GM18511 (cell line): ENCODE results near the gene SYNE3.

Experiments
- ATAC-seq: cut with Tn5 transposase; IDR thresholded peaks from one replicate; pipeline ENCODE4 v1.9.1; 2021; ENCODE audit warnings: mild to moderate bottlenecking, moderate library complexity; ENCODE audit not compliant: unreplicated experiment

The SYNE3 gene, protein sequence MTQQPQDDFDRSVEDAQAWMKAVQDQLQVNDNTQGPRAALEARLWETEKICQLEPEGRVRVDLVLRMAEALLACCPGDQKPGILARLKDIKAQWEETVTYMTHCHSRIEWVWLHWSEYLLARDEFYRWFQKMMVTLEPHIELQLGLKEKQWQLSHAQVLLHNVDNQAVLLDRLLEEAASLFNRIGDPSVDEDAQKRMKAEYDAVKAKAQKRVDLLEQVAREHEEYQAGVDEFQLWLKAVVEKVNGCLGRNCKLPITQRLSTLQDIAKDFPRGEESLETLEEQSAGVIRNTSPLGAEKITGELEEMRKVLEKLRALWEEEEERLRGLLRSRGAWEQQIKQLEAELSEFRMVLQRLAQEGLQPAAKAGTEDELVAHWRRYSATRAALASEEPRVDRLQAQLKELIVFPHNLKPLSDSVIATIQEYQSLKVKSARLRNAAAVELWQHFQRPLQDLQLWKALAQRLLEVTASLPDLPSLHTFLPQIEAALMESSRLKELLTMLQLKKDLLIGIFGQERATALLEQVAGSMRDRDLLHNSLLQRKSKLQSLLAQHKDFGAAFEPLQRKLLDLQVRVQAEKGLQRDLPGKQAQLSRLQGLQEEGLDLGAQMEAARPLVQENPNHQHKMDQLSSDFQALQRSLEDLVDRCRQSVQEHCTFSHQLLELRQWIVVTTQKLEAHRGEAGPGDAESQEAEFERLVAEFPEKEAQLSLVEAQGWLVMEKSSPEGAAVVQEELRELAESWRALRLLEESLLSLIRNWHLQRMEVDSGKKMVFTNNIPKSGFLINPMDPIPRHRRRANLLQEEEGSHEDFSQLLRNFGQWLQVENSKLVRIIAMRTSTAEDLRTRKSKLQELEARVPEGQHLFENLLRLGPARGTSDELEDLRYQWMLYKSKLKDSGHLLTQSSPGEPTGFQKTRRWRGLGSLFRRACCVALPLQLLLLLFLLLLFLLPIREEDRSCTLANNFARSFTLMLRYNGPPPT

DNA sequence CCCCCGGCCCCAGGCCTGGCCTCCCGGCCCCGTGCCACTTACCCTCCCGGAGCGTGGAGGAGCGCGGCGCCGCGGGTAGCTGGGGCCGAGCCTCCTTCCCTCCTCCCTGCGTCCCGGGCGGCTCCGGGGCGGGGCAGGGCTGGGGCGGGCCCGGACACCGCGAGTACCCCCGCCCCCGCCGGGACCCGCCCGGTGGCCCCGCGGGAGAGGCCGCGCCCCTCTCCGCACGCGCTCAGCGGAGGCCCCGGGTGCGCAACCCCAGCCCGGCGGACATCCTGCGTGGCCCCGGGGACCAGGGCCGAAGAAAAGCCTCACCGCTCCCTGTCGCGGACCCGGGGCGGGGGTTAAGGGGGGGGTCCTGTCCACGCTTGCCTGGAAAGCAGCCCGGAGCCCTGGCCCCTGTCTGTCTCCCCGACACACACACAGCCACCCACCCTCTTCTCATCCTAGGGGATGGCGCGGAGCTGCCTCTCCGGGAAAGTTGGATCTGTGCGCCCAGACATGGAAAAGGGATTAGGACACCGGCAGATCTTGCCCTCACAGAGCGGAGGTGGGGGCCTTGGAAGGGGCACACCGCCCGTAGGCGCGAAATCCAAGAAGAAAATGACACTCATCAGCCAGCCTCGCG, at the start of gene SYNE3:
TSS of gene SYNE3 (minus strand) at position 97 of the 628 bp plus-strand sequence. CDS start 40,829 bp downstream, outside the sequence.
- ATAC-seq: peak; percentile 48

DNA sequence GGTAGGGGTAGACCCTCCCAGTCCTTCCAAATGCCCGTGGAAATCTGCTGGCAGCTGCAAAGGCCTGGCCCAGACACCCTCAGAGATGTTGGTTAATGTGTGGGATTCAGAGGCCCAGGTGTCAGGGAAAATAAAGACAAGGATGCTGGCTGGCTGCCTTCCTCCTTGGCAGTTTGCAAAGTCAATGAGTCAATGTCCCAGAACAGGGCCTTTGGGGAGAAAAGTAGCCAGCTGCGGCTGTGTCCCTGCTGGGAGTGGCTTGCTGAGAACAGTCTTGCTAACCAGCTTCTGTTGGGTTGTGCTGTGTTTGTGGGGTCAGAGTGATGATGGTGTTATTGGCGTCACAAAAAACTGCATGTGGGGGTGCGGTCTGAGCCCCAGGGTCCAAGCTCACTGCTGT, 47.6 kb upstream of the SYNE3 start:
- no peak for ATAC-seq

DNA sequence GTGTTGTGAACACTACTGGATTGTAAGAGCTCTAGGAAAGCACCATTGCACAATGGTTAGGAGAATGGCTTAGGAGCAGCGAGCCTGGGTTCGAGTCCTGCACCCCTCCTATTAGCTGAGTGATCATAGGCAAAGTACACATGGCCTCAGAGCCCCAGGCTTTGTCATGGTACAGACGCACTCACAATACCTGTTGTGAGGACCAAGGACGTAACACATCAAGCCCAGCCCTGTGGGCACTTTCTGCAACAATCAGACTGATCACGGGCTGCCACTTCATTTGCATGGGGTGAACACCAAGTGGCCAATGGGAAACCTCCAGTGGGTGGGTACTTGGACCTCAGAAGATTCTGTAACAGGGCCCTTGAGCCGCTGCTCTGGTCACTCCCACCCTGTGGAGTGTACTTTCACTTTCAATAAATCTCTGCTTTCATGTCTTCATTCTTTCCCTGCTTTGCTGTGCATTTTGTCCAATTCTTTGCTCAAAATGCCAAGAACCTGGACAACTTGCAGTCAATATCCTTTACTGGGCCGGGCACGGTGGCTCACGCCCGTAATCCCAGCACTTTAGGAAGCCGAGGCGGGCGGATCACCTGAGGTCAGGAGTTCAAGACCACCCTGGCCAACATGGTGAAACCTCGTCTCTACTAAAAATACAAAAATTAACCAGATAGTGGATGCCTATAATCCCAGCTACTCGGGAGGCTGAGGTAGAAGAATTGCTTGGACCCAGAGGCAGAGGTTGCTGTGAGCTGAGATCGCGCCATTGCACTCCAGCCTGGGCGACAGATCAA, 46.6 kb upstream of the SYNE3 start:
- no peak for ATAC-seq

DNA sequence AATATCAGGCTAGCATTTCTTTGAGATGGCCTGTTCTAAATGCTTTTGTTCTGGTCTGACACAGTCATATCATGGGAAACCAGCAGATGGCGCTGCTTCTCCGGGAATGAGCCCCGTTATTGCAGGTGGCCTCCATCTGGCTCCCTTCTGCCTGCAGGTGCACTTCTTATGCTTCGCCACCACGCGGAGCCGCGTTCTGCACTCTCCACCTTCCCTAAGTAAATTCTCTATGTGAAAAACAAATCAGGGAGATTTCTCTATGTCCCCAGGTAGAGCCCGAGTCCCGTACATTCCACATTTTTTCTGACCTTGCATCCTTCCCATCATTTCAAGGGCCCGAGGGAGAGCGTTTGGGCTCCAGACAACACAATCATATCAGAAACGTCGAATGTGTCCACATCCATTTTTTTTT, 44.6 kb upstream of the SYNE3 start:
- peak; percentile 95 for ATAC-seq

DNA sequence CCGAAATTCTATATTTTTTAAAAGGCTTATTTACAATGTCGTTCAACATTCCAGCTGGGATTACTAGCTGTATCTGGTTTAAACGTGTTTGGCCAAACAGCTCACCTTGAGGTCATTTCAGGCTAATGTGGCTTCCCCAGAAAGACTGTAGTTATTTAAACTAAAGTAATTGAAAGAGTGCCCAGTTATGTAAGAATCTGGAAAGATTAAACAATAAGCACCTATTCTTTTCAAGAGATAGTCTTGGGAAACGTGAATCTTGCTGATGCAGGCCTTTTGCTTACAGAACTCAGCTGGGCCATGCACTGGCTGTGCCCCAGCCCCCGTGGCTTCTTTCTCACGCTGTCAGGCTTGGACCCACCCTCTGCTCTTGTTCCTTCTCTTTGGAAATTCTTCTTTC, 42.8 kb upstream of the SYNE3 start:
- no peak for ATAC-seq

DNA sequence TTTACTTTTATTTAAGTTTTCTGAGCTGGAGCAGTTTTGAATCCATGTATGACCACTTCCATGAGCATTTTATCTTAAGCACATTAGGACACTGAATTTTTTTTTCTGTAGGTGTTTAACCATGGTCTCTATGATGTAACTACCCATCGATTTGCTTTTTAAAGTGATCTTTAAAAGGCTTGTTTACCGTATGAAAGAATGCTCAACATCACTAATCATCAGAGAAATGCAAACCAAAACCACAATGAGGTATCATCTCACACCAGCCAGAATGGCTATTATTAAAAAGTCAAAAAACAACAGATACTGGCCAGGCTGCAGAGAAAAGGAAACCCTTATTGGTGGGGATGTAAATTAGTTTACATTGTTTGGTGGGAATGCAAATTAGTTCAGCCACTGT, 41.4 kb upstream of the SYNE3 start:
- ATAC-seq: no peak

DNA sequence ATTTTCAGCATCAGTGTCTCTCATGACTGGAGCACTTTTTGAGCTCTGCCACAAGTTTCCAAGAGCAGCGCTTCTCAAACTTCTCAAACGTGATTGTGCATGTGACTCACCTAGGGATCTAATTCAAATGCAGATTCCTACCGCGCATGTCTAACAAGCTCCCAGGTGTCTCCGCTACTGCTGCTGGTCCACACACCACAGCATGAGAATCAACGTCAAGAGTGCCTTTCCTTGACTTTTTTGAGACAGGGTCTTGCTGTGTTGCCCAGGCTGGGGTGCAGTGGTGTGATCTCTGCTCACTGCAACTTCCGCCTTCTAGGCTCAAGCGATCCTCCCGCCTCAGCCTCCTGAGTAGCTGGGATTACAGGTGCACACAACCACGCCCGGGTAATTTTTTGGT, 40.8 kb upstream of the SYNE3 start:
- ATAC-seq: no peak

DNA sequence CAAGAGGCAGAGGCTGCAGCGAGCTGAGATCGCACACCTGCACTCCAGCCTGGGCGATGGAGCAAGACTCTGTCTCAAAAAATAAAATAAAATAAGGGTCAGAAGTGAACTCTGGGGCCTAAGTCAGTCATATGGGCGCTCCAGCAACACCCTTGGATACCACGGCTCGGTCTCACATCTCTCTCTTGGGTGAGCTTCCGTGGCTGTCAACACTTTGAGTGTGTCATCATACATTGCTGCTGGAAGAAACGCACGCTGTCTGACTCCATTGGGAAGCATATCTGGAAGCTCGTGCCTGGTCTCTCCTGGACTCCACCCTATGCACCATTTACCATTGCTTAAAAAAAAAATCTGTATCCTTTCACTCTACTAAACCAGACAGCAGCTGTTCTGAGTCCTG, 38.6 kb upstream of the SYNE3 start:
- no peak for ATAC-seq

DNA sequence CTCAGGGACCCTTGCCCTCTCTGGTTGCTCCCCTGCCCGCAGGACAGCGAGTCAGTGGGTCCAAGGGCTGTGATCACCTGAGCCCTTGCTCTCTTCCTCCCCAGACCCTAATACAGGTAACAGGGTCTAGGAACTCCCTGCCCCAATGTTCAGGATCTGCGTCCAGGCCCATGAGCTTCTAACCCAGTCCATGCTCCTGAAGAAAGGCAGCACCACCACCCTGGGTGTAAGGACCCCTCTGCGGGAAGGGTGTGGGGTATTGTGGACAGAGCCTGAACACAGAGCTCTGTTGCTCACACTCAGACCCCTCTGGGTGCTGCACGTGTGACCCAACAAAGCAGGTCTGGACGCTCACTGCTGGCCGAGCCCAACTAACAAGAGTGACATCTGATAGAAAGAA, 36.7 kb upstream of the SYNE3 start:
- no peak for ATAC-seq

DNA sequence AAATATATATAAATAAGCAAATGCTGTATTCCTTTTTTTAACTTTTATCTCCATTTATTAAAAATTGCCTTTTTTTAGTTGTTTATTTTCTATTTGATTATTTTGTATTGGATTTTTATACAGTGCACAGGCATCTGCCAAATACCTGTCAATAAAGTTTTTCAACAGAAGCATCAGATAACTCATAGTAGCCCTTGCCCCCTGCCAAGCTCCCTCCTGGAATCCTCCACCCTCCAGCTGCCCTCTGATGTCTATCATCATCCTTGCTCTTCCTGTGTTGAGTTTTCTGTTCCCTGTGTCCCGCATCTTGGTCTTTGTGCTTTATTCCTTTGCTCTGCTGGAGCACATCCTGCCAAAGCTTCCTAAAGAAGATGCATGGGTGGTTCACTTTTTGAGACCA, 35.0 kb upstream of the SYNE3 start:
- no peak for ATAC-seq

DNA sequence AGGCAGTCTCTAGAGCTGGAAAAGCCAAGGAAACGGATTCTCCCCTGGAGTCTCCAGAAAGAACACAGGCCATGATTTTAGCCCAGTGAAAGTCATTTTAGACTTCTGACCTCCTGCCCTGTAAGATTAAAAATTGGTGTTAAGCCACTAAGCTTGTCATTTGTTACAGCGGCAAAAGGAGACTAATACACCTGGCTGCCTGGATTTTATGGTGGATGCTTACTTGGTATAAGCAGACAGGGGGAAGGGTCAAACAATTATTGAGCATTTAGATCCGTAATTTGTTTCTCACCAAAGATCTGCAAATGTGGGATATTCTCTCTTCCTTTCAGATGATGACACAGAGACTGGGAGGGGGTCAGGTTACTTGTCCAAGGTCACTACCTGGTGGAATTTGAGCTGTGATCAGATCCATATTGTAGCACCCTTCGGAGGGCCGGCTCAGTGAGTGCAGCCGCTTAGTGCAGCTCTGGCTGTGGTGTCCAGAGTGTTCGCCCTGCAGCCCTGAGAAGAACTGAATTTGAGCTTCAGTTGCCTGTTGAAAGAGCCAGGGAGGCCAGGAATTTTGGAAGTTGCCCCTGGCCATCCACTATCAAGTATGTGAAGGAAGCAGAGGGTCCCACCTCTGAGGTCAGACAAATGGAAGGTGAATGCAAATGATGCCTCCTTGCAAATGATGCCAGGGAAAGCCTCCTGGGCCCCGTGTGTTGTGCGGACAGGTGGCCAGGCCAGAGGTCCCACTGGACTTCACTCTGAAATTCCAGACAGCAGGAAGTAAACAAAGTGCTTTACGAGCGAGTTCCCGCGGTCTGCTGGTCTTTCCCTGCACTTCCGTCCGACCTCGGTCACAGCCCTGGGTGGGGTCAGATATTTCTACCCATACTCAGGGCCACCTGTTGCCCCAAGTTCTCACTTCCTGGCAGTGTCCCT, 33.5 kb upstream of the SYNE3 start:
- no peak for ATAC-seq

DNA sequence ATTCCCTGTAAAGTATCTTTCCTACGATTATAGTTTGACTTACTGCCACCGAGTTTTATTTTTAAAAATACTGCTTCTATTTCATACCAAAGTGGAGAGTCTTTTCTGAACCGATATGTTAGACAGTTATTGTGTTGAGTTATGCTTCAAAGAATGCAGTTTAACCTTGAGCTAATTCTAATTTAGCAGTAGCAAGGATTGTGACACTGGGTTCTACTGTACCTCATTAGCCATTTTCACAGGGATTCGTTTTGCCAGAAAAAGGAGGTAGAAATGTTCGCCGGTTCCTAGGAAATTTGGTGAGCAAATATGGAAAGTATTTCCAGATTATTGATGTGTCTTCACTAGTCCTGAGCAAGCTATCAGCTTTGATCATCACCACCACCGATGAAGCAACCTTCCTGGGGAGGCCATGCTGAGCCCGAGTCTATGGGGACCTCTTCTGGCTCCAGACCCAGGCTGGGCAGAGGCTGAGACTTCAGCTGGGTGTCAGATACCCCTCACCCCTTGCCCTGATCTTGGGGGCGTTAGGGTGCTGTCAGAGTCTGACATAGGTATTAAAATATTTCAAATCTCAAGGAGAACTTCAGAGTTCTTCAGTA, 32.0 kb upstream of the SYNE3 start:
- no peak for ATAC-seq

DNA sequence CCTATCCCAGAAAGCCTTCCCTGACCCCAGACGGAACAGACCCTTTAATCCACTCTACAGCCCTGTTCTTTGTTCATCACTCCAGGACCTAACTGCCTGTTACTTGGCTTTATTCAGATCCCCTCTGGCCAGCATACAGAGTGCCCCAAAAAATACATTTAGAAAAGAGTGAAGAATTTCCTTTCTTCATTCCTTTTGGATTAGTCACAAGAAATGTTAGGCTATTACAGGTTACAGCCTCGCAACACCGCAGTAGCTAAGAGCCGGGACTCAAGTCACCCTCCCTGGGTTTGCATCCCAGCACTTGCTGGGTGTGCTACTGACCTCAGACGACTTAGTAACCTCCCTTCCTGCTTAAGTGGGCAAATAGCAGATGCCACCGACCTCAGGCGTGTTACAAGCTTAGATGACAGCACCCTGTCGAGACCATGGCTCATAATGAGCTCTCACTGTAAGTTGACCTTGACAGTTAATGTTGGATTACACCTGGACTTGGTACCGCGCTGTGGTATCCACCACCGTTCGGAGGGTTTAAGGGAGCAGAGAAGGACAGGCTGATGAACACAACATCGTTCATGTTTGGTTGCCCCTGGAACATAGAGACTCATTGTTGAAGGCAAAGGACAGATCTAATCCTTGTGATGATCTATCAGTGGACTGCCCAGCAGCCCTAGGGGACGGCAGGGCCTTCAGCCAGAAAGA, 31.3 kb upstream of the SYNE3 start:
- no peak for ATAC-seq

DNA sequence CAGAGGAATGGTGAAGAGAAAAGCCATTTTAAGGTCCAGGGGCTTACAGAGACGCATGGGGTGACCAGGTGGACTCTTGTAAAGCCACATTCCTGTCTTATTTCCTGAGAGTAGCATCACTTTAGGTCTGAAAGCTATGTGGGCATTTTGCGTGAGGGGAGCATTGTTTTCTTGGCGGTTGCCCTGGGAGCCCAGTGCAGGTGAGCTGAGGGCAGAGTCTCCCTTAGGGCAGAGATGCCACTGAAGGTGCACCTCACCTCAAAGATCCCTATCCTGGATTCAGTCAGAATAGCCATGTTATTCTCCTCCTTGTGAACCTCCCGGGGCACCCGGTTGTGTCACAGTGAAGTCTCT, 30.8 kb upstream of the SYNE3 start:
- ATAC-seq: no peak

DNA sequence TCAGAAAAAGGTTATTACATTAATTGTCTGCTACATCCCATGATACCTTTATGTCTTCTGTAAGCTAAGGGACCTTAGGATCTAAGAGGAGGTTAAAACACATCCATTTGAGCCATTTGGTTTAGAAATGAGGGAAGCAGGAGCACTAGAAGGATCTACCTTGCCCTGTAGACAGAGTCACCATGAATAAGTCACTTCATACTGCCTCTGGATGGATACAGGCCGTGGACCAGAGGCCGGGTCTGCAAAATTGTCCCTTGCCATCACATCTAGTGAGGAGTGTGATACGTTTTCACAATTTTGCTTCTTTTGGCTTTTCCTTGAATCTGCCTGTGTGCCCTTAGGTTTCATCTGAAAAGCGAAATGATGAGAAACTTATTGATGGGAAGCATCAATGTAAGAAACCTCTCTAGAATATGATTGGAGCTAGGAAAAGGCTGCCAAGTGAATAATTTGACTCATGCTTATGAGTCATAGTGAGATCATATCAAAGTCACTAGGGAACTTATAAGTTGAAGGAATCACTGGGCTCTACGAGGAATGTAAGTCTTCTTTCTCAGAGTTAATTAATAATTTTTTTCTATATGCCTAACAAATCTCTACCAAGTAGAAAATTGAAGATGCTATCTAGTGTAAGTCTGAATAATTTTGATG, 29.2 kb upstream of the SYNE3 start:
- no peak for ATAC-seq

DNA sequence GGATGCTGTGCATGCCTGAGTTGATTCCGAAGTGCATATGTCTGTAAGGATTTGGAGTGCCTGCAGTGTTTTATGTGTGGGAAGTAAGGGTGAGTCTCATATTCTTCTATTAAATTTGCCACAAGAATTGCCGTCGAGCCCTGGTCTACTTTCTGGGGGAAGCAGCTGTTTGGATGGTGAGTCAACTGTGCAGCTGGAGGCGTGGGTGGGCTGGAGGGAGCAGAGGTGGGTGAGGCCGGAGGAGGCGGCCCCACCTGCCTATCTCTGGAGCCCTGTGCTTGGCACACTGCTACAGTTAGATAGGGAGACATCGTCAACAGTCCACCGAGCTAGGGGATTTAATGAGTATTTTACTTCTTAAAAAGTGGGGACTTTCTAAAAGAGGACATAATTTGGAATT, 28.1 kb upstream of the SYNE3 start:
- no peak for ATAC-seq

DNA sequence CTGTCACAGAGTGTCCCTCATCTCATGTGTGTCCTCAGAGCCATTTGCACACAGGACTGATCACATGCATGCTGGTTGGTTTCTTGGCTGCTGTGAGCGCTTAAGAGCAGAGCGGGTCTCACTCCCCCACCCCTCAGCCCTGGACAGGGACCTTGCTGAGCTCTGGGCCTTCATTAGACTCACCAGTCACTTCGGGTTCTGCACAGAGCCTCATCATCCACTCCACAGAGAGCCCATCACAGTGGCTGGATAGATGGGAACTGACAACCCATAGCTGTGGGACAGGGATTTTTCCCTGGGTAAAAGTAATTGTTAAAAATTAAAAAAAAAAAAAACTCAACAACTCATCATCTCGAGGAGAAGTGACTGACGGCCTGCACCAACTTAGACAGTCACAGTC, 26.6 kb upstream of the SYNE3 start:
- no peak for ATAC-seq
